OCI-LY1 (cell line): ENCODE results near the gene CRY2.

Experiments used
- CTCF ChIP-seq: fragments of 200-600 bp; sonication (generic), shearing (Covaris generic); IDR thresholded peaks from 2 replicates; pipeline ENCODE4 v1.5.1; 2017; ENCODE audit warnings: mild to moderate bottlenecking, antibody characterized with exemption, low read length, moderate library complexity, mixed read lengths
- EZH2 ChIP-seq: fragments of 200-600 bp; sonication (generic), shearing (Covaris generic); IDR thresholded peaks from 2 replicates; pipeline ENCODE4 v1.8.0; 2017; ENCODE audit warnings: borderline replicate concordance, mixed run types, mild to moderate bottlenecking, antibody characterized with exemption, low read length, moderate library complexity, mixed read lengths

- TF ChIP-seq EZH2 (no peak), CTCF (no peak)
Observed at GRCh38 chr11:45832811-45833441, 14.3 kb upstream of the CRY2 start.
